Neural crest cell (in vitro differentiated cells): ENCODE data around the gene SAMD7. TPM values are rescaled to one million over a fixed set of nuclear protein-coding genes. Genes with fewer than 3 reads are reported as not detected.

Experiments
- DNase-seq: peaks from one replicate; pipeline ENCODE4 v3.0.0; 2021; ENCODE audit warnings: low read depth, mixed read lengths, low spot score
- H3K27ac Mint-ChIP-seq: one replicate; pipeline ENCODE4 v1.8.0; 2021; ENCODE audit warnings: mild to moderate bottlenecking, mixed read lengths; ENCODE audit not compliant: unreplicated experiment
- H3K27me3 Mint-ChIP-seq: 2 replicates; pipeline ENCODE4 v1.8.0; 2021; ENCODE audit warnings: low read depth, mild to moderate bottlenecking, mixed read lengths
- H3K36me3 Mint-ChIP-seq: 2 replicates; pipeline ENCODE4 v1.8.0; 2021; ENCODE audit warnings: low read depth, mild to moderate bottlenecking, mixed read lengths
- H3K4me1 Mint-ChIP-seq: 2 replicates; pipeline ENCODE4 v1.8.0; 2021; ENCODE audit warnings: mixed read lengths
- H3K4me3 Mint-ChIP-seq: one replicate; pipeline ENCODE4 v1.8.0; 2021; ENCODE audit warnings: mild to moderate bottlenecking, mixed read lengths
- H3K9me3 Mint-ChIP-seq: 2 replicates; pipeline ENCODE4 v1.8.0; 2021; ENCODE audit warnings: mixed read lengths
- CTCF ChIP-seq: fragments of 200-600 bp; sonication (generic); conservative IDR thresholded peaks from 2 replicates; pipeline ENCODE4 v1.5.0; 2021; ENCODE audit warnings: antibody characterized with exemption, mild to moderate bottlenecking
- total RNA-seq: library from RNA; stranded (reverse); gene quantifications from 2 replicates; pipeline ENCODE4 v1.2.1, GENCODE V29; 2021

The SAMD7 gene
- total RNA-seq, 1 donor from 2014 or later, result not detected

- no peak for DNase-seq
- no peaks in the 10 kb centered on the region for H3K27me3 Mint-ChIP-seq
- no peaks in the 10 kb centered on the region for H3K4me1 Mint-ChIP-seq
- H3K36me3 Mint-ChIP-seq, result no peaks in the 10 kb centered on the region
- no peak for TF ChIP-seq CTCF
- no peak overlapping the region for H3K27ac Mint-ChIP-seq
- H3K9me3 Mint-ChIP-seq, result peaks cover 3% of the 10 kb centered on the region
- no peak overlapping the region for H3K4me3 Mint-ChIP-seq
Measured at GRCh38 chr3:169879845-169880575, 31.4 kb upstream of the SAMD7 start.

GRCh38 chr3:169880576-169881250 lies 30.7 kb upstream of the SAMD7 start:
- no peaks in the 10 kb centered on the region for H3K27me3 Mint-ChIP-seq
- H3K36me3 Mint-ChIP-seq, result no peaks in the 10 kb centered on the region
- DNase-seq, result no peak
- H3K4me3 Mint-ChIP-seq, result no peak overlapping the region
- no peaks in the 10 kb centered on the region for H3K4me1 Mint-ChIP-seq
- H3K27ac Mint-ChIP-seq, result no peak overlapping the region
- no peak for TF ChIP-seq CTCF
- peaks cover under 1% of the 10 kb centered on the region for H3K9me3 Mint-ChIP-seq

- Mint-ChIP-seq H3K36me3 (no peaks in the 10 kb centered on the region), H3K27ac (no peak overlapping the region), H3K4me3 (no peak overlapping the region), H3K27me3 (no peaks in the 10 kb centered on the region), H3K4me1 (no peaks in the 10 kb centered on the region), H3K9me3 (peaks cover under 1% of the 10 kb centered on the region)
- TF ChIP-seq CTCF, result no peak
- no peak for DNase-seq
Measured at GRCh38 chr3:169886671-169887070, 24.7 kb upstream of the SAMD7 start.

- H3K4me1 Mint-ChIP-seq, result no peaks in the 10 kb centered on the region
- H3K36me3 Mint-ChIP-seq, result no peaks in the 10 kb centered on the region
- no peak for DNase-seq
- peak overlapping the region; percentile 43 for H3K27ac Mint-ChIP-seq
- no peak for TF ChIP-seq CTCF
- H3K4me3 Mint-ChIP-seq, result no peak overlapping the region
- no peaks in the 10 kb centered on the region for H3K27me3 Mint-ChIP-seq
- peaks cover 5% of the 10 kb centered on the region for H3K9me3 Mint-ChIP-seq
Measured at GRCh38 chr3:169891886-169892285, 19.5 kb upstream of the SAMD7 start.

GRCh38 chr3:169894110-169894509 lies 17.3 kb upstream of the SAMD7 start:
- no peaks in the 10 kb centered on the region for H3K4me1 Mint-ChIP-seq
- no peak for TF ChIP-seq CTCF
- no peak overlapping the region for H3K4me3 Mint-ChIP-seq
- peaks cover 5% of the 10 kb centered on the region for H3K9me3 Mint-ChIP-seq
- H3K27ac Mint-ChIP-seq, result no peak overlapping the region
- H3K36me3 Mint-ChIP-seq, result no peaks in the 10 kb centered on the region
- no peaks in the 10 kb centered on the region for H3K27me3 Mint-ChIP-seq
- no peak for DNase-seq
